Measurements from ENCODE around the gene IRGQ. TPM values are rescaled to one million over a fixed set of nuclear protein-coding genes. Genes with fewer than 3 reads are reported as not detected.

IRGQ gene
- total RNA-seq, 1 donor from 2014 or later = 48.6 TPM

DNA sequence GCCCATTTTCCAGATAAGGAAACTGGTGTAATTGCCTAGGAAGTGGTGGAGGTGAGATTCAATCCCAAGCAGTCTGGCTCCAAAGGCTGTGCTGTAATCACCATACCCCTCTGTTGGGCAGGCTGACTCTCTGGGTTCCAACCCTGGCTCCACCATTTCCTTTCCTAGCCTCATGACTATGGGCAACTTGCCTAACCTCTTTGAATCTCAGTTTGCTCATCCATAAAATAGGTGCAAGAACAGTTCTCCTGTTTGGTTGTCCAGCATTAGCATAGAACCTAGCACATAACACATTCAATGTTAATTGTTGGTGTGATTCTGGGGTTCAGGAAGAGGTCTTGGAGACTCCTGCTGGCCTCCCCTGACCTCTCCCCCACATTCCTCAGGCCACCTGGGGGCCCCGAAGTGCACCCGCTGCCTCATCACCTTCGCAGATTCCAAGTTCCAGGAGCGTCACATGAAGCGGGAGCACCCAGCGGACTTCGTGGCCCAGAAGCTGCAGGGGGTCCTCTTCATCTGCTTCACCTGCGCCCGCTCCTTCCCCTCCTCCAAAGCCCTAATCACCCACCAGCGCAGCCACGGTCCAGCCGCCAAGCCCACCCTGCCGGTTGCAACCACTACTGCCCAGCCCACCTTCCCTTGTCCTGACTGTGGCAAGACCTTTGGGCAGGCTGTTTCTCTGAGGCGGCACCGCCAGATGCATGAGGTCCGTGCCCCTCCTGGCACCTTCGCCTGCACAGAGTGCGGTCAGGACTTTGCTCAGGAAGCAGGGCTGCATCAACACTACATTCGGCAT is 2.7 kb upstream of the IRGQ start:
- no peak overlapping the region for H3K27ac Mint-ChIP-seq (ENCODE audit: unreplicated experiment)
- H3K9me3 Mint-ChIP-seq (ENCODE audit: unreplicated experiment) = no peaks in the 10 kb centered on the region
- no peak for DNase-seq (ENCODE audit: low spot score)
- peaks cover 9% of the 10 kb centered on the region for H3K27me3 Mint-ChIP-seq (ENCODE audit: unreplicated experiment)
- H3K4me1 Mint-ChIP-seq (ENCODE audit: unreplicated experiment) = peaks cover 24% of the 10 kb centered on the region
- H3K36me3 Mint-ChIP-seq (ENCODE audit: low read depth, unreplicated experiment) = peaks cover 15% of the 10 kb centered on the region
- no peak overlapping the region for H3K4me3 Mint-ChIP-seq (ENCODE audit: unreplicated experiment)
- TF ChIP-seq CTCF (IDR thresholded peaks at IDR 0.05; ENCODE audit: unreplicated experiment) = no peak

- Mint-ChIP-seq H3K4me1 (ENCODE audit: unreplicated experiment) (peaks cover 29% of the 10 kb centered on the region), H3K36me3 (ENCODE audit: low read depth, unreplicated experiment) (peaks cover 20% of the 10 kb centered on the region), H3K27me3 (ENCODE audit: unreplicated experiment) (peaks cover 12% of the 10 kb centered on the region), H3K27ac (ENCODE audit: unreplicated experiment) (peak overlapping the region; percentile 9), H3K4me3 (ENCODE audit: unreplicated experiment) (peak overlapping the region; percentile 99), H3K9me3 (ENCODE audit: unreplicated experiment) (no peaks in the 10 kb centered on the region)
- TF ChIP-seq CTCF (IDR thresholded peaks at IDR 0.05; ENCODE audit: unreplicated experiment) = no peak
- no peak for DNase-seq (ENCODE audit: low spot score)
Measured at GRCh38 chr19:43597876-43598275, 1.9 kb upstream of the IRGQ start.

GRCh38 chr19:43596842-43597461 is 1.0 kb upstream of the IRGQ start:
- DNase-seq (ENCODE audit: low spot score) = no peak
- Mint-ChIP-seq H3K9me3 (ENCODE audit: unreplicated experiment) (no peaks in the 10 kb centered on the region), H3K4me1 (ENCODE audit: unreplicated experiment) (peaks cover 29% of the 10 kb centered on the region), H3K27ac (ENCODE audit: unreplicated experiment) (peak overlapping the region; percentile 96), H3K4me3 (ENCODE audit: unreplicated experiment) (peak overlapping the region; percentile 99), H3K36me3 (ENCODE audit: low read depth, unreplicated experiment) (peaks cover 24% of the 10 kb centered on the region), H3K27me3 (ENCODE audit: unreplicated experiment) (peaks cover 12% of the 10 kb centered on the region)
- TF ChIP-seq CTCF (IDR thresholded peaks at IDR 0.05; ENCODE audit: unreplicated experiment) = no peak

DNA sequence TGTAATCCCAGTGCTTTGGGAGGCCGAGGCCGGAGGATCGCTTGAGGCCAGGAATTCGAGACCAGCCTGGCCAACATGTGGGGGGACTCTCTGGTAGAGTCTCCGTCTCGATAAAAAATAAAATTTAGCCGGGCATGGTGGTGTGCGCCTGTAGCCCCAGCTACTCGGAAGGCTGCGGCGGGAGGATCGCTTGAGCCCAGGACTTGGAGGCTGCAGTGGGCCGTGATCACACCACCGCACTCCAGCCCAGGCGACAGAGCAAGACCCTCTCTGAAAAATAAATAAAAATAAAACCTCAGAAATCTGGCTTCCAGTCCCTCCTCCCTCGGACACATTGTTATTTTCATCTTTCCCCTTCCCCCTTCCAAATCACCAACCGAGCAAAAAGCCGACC is 332 bp downstream of the IRGQ start:
- Mint-ChIP-seq H3K27me3 (ENCODE audit: unreplicated experiment) (peaks cover 15% of the 10 kb centered on the region), H3K36me3 (ENCODE audit: low read depth, unreplicated experiment) (peaks cover 21% of the 10 kb centered on the region), H3K4me1 (ENCODE audit: unreplicated experiment) (peaks cover 29% of the 10 kb centered on the region), H3K4me3 (ENCODE audit: unreplicated experiment) (peak overlapping the region; percentile 99), H3K27ac (ENCODE audit: unreplicated experiment) (peak overlapping the region; percentile 96), H3K9me3 (ENCODE audit: unreplicated experiment) (no peaks in the 10 kb centered on the region)
- peak; percentile 22 for DNase-seq (ENCODE audit: low spot score)
- no peak for TF ChIP-seq CTCF (IDR thresholded peaks at IDR 0.05; ENCODE audit: unreplicated experiment)

Data from endothelial cell (in vitro differentiated cells).